Inflammatory macrophage (primary cell): ENCODE measurements around the gene SNX14.
"Not testable (repeated sequence)": the region's sequence is repeated elsewhere in the genome, so short reads cannot be mapped to it uniquely, and the experiment has no call there.

Experiments used
- DNase-seq, 2 donors: peaks; one replicate each; pipeline ENCODE4 v3.0.0-alpha.2; 2020 to 2022
- total RNA-seq, 18 experiments: gene quantifications; one replicate each; lab custom pipeline; 2026; ENCODE audit warnings: mixed read lengths in 6 of 18, inconsistent platforms in 2 of 18; lab: John Stamatoyannopoulos, UW

SNX14 gene
- total RNA-seq: 11.5 to 38.9 (median 21.1) reads per million in 18 experiments

GRCh38 chr6:85593438-85594196, at the start of gene SNX14:
TSS of gene SNX14 (minus strand) at chr6:85593858. CDS start at chr6:85593718, 140 bp downstream.
- DNase-seq: peak; percentile 97 to 98

- peak; percentile 99 for DNase-seq
Observed at GRCh38 chr6:85642774-85643536, 49.3 kb upstream of the SNX14 start, which contains the start of gene SYNCRIP. TSS of gene SYNCRIP (minus strand) at chr6:85642886. CDS start at chr6:85641439, 1,447 bp downstream.

GRCh38 chr6:85641897-85642773, 48.5 kb upstream of the SNX14 start:
- peak; percentile 67 to 80 for DNase-seq

- DNase-seq: no peak
Observed at GRCh38 chr6:85641522-85641896, 47.9 kb upstream of the SNX14 start.

GRCh38 chr6:85640821-85641220, 47.2 kb upstream of the SNX14 start:
- no peak for DNase-seq

- DNase-seq: no peak
Observed at GRCh38 chr6:85637579-85637978, 43.9 kb upstream of the SNX14 start.

GRCh38 chr6:85632164-85632942, 38.7 kb upstream of the SNX14 start:
- no peak for DNase-seq

GRCh38 chr6:85631117-85631516, 37.5 kb upstream of the SNX14 start:
- DNase-seq: not testable (repeated sequence)

- DNase-seq: no peak
Observed at GRCh38 chr6:85628353-85628752, 34.7 kb upstream of the SNX14 start.

- DNase-seq: peak in 1 of 2 donors; percentile 24
Observed at GRCh38 chr6:85620308-85620707, 26.6 kb upstream of the SNX14 start.

- no peak for DNase-seq
Observed at GRCh38 chr6:85614780-85615179, 21.1 kb upstream of the SNX14 start.

GRCh38 chr6:85612690-85613474, 19.2 kb upstream of the SNX14 start:
- no peak for DNase-seq

- DNase-seq: no peak
Observed at GRCh38 chr6:85610182-85610895, 16.7 kb upstream of the SNX14 start.

- no peak for DNase-seq
Observed at GRCh38 chr6:85602100-85602499, 8.4 kb upstream of the SNX14 start.

GRCh38 chr6:85600713-85601313, 7.2 kb upstream of the SNX14 start:
- no peak for DNase-seq

- peak in 1 of 2 donors; percentile 20 for DNase-seq
Observed at GRCh38 chr6:85594197-85594930, 706 bp upstream of the SNX14 start.

- DNase-seq: no peak
Observed at GRCh38 chr6:85592033-85592432, 1.6 kb downstream of the SNX14 start.

GRCh38 chr6:85591207-85591606, 2.5 kb downstream of the SNX14 start:
- DNase-seq: no peak

GRCh38 chr6:85585741-85586140, 7.9 kb downstream of the SNX14 start:
- peak in 1 of 2 donors; percentile 46 for DNase-seq
